Calu3 (cell line): ENCODE measurements around the gene LHB. TPM values are rescaled to one million over a fixed set of nuclear protein-coding genes. Genes with fewer than 3 reads are reported as not detected.

Experiments
- BruUV-seq: library from RNA; stranded (reverse); fragments of 400-500 nt; replicated peaks from 2 replicates; lab custom pipeline; 2021; lab: Mats Ljungman, UMichigan
- CTCF ChIA-PET: fragments of 300-600 bp; sonication (Branson Sonifier 250); formaldehyde crosslinking; loops from one replicate; lab custom pipeline; 2022; ENCODE audit warnings: antibody characterized with exemption; lab: Charles Lee
- DNase-seq: peaks from one replicate; pipeline ENCODE4 v3.0.0; 2022
- H3K27ac Mint-ChIP-seq: one replicate; pipeline ENCODE4 v1.8.0; 2022; ENCODE audit warnings: mixed read lengths; ENCODE audit not compliant: unreplicated experiment
- H3K27me3 Mint-ChIP-seq: one replicate; pipeline ENCODE4 v1.8.0; 2022; ENCODE audit warnings: mixed read lengths; ENCODE audit not compliant: unreplicated experiment
- H3K36me3 Mint-ChIP-seq: one replicate; pipeline ENCODE4 v1.8.0; 2022; ENCODE audit warnings: mild to moderate bottlenecking, moderate library complexity, mixed read lengths; ENCODE audit not compliant: insufficient read depth, unreplicated experiment
- H3K4me1 Mint-ChIP-seq: one replicate; pipeline ENCODE4 v1.8.0; 2022; ENCODE audit warnings: mild to moderate bottlenecking, low read depth, mixed read lengths; ENCODE audit not compliant: unreplicated experiment
- H3K4me3 Mint-ChIP-seq: one replicate; pipeline ENCODE4 v1.8.0; 2022; ENCODE audit warnings: mild to moderate bottlenecking, low read depth, moderate library complexity, mixed read lengths; ENCODE audit not compliant: unreplicated experiment
- H3K9me3 Mint-ChIP-seq: one replicate; pipeline ENCODE4 v1.8.0; 2022; ENCODE audit warnings: low read depth, mixed read lengths; ENCODE audit not compliant: unreplicated experiment
- intact Hi-C: fragments of 100-400 bp; cut with micrococcal nuclease; formaldehyde crosslinking; loops from one replicate; pipeline ENCODE4 v1.10.0; 2022; ENCODE audit not compliant: unreplicated experiment
- total RNA-seq: library from RNA; stranded (reverse); gene quantifications from 2 replicates; pipeline ENCODE4 v1.2.3, GENCODE V29; 2022
- TF ChIP-seq, protein P1 (sequence below): fragments of 200-600 bp; IDR thresholded peaks from one replicate; pipeline ENCODE4 v1.8.0; 2022; ENCODE audit warnings: antibody characterized with exemption; ENCODE audit not compliant: unreplicated experiment

Gene LHB
- total RNA-seq, 1 experiment from 2014 or later: 1.1 TPM

DNA sequence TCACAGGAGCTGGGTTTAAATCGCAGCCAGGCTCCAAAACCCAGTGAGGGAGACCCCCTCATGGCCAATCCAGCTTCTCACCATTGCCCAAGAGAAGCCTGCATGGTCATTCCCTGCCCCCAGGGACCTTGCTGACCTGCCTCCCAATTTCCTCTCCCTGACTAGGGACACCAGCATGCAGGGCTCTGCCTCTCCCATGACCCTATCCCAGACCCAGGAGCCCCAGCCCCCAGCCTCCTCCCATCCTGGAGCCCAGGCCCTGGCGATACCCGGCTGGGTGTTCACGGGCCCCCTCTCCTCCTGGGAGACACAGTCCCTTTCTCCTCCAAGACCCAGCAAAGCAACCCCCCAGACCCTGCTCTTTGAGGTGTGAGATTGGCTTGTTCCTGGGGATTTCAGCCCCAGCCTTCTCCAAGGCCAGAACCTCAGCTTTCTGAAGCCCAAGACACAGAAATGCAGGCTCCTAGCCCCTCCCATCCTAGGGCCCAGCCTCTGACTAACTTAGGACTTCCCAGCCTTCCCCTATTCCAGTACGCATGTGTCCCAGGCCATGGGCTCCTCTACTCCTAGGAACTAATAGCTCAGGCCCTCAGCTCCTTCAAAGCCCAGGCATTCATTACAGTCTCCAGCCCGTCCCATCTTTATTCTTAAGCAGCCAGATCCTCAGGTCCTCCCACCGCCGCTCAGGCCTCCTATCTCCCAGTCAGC lies 24.9 kb downstream of the LHB start:
- intact Hi-C loops: loop anchor here (10.0 kb wide), 1 partner anchor 233 kb away; no protein-coding TSS in a partner anchor
- no TSS peak for BruUV-seq
- CTCF ChIA-PET: interaction anchor here (0.5 to 2.3 kb wide), 10 partner anchors 11 to 743 kb away, joined by 3 to 16 read pairs (median 5); partner anchors contain the start of genes BAX and LIN7B
- TF ChIP-seq, protein P1, sequence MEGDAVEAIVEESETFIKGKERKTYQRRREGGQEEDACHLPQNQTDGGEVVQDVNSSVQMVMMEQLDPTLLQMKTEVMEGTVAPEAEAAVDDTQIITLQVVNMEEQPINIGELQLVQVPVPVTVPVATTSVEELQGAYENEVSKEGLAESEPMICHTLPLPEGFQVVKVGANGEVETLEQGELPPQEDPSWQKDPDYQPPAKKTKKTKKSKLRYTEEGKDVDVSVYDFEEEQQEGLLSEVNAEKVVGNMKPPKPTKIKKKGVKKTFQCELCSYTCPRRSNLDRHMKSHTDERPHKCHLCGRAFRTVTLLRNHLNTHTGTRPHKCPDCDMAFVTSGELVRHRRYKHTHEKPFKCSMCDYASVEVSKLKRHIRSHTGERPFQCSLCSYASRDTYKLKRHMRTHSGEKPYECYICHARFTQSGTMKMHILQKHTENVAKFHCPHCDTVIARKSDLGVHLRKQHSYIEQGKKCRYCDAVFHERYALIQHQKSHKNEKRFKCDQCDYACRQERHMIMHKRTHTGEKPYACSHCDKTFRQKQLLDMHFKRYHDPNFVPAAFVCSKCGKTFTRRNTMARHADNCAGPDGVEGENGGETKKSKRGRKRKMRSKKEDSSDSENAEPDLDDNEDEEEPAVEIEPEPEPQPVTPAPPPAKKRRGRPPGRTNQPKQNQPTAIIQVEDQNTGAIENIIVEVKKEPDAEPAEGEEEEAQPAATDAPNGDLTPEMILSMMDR: no peak
- Mint-ChIP-seq H3K9me3 (no peaks in the 10 kb centered on the region), H3K27me3 (no peaks in the 10 kb centered on the region), H3K36me3 (peaks cover 61% of the 10 kb centered on the region), H3K27ac (peak overlapping the region; percentile 94), H3K4me3 (peak overlapping the region; percentile 92), H3K4me1 (peaks cover 35% of the 10 kb centered on the region)
- DNase-seq: peak; percentile 53

DNA sequence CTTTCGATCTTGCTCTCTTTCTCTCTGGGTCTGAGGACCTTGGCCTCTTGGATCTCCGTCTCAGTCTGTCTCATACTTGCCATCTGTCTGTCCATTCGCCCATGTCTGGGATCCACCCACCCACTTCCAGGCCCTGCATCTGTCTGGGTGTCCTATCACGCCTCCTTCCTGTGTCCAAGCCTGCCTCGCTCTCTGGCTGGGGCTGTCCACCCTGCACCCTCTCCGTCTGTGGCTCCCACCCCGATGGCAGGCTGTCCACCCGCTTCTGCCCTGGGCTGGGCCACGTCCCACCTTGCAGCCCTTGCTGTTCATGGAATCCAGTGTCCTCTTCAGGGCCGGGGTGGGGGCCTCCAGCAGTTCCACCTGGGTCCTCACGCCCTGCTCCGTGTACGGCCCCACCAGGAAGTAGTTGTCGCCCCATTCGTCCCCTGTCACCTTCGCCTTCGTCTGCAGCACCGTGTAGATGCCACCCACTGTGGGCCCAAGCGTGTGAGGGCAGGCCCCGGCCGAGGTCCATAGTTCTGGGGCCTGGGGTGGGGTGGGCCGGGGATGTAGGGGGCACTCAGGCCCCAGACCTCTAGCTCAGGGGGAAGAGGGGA lies 25.8 kb downstream of the LHB start:
- Mint-ChIP-seq H3K36me3 (peaks cover 70% of the 10 kb centered on the region), H3K9me3 (no peaks in the 10 kb centered on the region), H3K4me3 (peak overlapping the region; percentile 92), H3K4me1 (peaks cover 35% of the 10 kb centered on the region), H3K27me3 (no peaks in the 10 kb centered on the region), H3K27ac (no peak overlapping the region)
- CTCF ChIA-PET: interaction anchor here (0.6 to 1.5 kb wide), 2 partner anchors 10 to 37 kb away, joined by 3 to 7 read pairs; partner anchors contain the start of gene BAX
- intact Hi-C loops: loop anchor here (10.0 kb wide), 1 partner anchor 234 kb away; no protein-coding TSS in a partner anchor
- no TSS peak for BruUV-seq
- TF ChIP-seq, protein P1: no peak
- no peak for DNase-seq

DNA sequence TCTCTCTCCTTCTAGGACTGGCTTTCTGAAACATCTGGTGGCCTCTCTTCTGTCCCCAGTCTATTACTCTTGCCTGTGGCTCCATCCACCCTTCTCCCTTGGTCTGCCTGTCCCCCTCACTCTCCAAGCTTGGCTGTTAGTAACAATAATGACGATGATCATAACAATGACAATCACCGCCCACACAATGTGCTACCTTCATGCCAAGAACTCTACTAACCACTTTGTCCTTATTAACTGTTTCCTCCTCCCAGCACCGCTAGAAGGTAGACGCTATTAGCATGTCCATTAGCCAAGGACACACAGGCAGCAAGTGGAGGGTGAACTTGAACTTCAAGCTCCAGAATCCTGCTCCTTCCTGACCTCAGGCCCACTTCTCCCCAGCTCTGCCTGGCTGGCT lies 26.5 kb downstream of the LHB start:
- Mint-ChIP-seq H3K27ac (no peak overlapping the region), H3K27me3 (no peaks in the 10 kb centered on the region), H3K9me3 (no peaks in the 10 kb centered on the region), H3K36me3 (peaks cover 74% of the 10 kb centered on the region), H3K4me3 (no peak overlapping the region), H3K4me1 (peaks cover 31% of the 10 kb centered on the region)
- no peak for DNase-seq
- intact Hi-C loops: loop anchor here (10.0 kb wide), 1 partner anchor 234 kb away; no protein-coding TSS in a partner anchor
- TF ChIP-seq, protein P1: no peak
- BruUV-seq: no TSS peak
- CTCF ChIA-PET: no interaction called here

DNA sequence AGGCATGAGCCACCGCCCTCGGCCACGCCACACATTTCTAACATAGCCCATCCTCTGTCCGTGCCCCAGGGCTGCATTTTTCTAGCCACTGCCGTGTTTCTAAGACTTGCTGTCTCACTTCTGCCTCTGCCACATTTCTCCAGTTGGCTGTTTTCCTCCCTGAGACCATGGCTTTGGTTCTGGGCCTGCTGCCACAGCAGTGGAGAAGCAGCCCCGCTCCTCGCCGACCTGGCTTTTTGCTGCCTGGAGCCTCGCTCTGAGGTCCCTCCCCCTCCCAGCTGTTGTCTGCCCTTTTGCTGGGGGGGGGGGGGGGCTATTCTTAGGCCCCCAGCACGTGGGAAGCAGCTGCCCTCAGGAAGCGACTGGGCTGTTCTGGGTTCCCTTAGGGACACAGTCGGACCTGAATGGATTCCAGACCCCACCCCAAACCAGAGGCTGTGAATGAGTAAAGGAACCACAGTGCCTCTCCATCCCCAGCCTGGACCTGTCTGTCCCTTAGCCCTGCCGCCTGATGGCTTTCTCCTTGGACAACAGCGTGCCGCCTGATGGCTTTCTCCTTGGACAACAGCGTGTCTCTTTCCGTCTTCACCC lies 27.1 kb downstream of the LHB start:
- Mint-ChIP-seq H3K36me3 (peaks cover 68% of the 10 kb centered on the region), H3K27ac (no peak overlapping the region), H3K4me3 (no peak overlapping the region), H3K27me3 (no peaks in the 10 kb centered on the region), H3K4me1 (peaks cover 25% of the 10 kb centered on the region), H3K9me3 (no peaks in the 10 kb centered on the region)
- no peak for DNase-seq
- TF ChIP-seq, protein P1: no peak
- BruUV-seq: no TSS peak
- intact Hi-C loops: loop anchor here (10.0 kb wide), 1 partner anchor 235 kb away; no protein-coding TSS in a partner anchor
- CTCF ChIA-PET: interaction anchor here (0.6 to 1.1 kb wide), 2 partner anchors 10 to 55 kb away, joined by 3 read pairs; no protein-coding TSS in a partner anchor
